GM21367 (cell line): ENCODE data around the gene PSME1.

Experiments used
- ATAC-seq: cut with Tn5 transposase; IDR thresholded peaks from one replicate; pipeline ENCODE4 v1.9.1; 2021; ENCODE audit not compliant: unreplicated experiment

Gene PSME1

GRCh38 chr14:24171422-24172260 lies 35.6 kb downstream of the PSME1 start, which contains the start of gene REC8:
Gene REC8, plus strand, starts transcription at chr14:24172080. Its CDS starts 473 bp downstream, at chr14:24172553.
- ATAC-seq: peak; percentile 78

GRCh38 chr14:24172261-24172860 lies 36.4 kb downstream of the PSME1 start:
- ATAC-seq: no peak

- ATAC-seq: no peak
Observed at GRCh38 chr14:24172871-24173281, 36.9 kb downstream of the PSME1 start.

GRCh38 chr14:24176599-24176998 lies 40.6 kb downstream of the PSME1 start:
- ATAC-seq: no peak

- no peak for ATAC-seq
Observed at GRCh38 chr14:24177041-24177825, 41.2 kb downstream of the PSME1 start.

GRCh38 chr14:24177891-24178290 lies 41.9 kb downstream of the PSME1 start:
- no peak for ATAC-seq

GRCh38 chr14:24178399-24179178 lies 42.6 kb downstream of the PSME1 start:
- ATAC-seq: no peak

- no peak for ATAC-seq
Observed at GRCh38 chr14:24179294-24179960, 43.4 kb downstream of the PSME1 start.

- no peak for ATAC-seq
Observed at GRCh38 chr14:24179961-24180796, 44.2 kb downstream of the PSME1 start.

GRCh38 chr14:24181371-24182077 lies 45.5 kb downstream of the PSME1 start:
- ATAC-seq: no peak

- ATAC-seq: no peak
Observed at GRCh38 chr14:24182110-24182882, 46.3 kb downstream of the PSME1 start.

- no peak for ATAC-seq
Observed at GRCh38 chr14:24183014-24183481, 47.1 kb downstream of the PSME1 start.

- no peak for ATAC-seq
Observed at GRCh38 chr14:24184104-24184970, 48.3 kb downstream of the PSME1 start.

GRCh38 chr14:24185026-24185425 lies 49.0 kb downstream of the PSME1 start:
- no peak for ATAC-seq

- no peak for ATAC-seq
Observed at GRCh38 chr14:24185741-24186140, 49.7 kb downstream of the PSME1 start.

GRCh38 chr14:24186831-24187538 lies 51.0 kb downstream of the PSME1 start:
- ATAC-seq: no peak
